SK-N-DZ (cell line): ENCODE measurements around the gene FNDC8.
"Not testable (repeated sequence)": the region's sequence is repeated elsewhere in the genome, so short reads cannot be mapped to it uniquely, and the experiment has no call there.

Experiments used
- DNase-seq: peaks from one replicate; pipeline ENCODE4 v3.0.0-alpha.2; 2015; ENCODE audit warnings: low spot score

Gene FNDC8

DNA sequence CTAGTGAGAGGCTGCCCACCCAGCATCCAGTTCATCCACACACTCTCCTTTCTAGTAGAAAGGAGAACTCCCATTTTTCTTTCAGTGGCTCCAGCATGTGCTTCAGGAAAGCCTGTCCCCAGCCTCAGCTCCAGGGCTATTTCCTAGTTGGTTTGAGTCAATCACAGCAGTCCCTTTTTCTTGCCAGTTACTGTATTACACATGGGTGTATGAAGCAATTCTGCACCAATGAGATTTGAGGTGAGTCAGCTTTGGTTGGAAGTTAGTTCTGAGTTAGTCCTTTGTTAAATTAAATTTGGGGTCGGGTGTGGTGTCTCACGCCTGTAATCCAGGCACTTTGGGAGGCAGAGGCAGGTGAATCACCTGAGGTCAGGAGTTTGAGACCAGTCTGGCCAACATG lies 26.5 kb upstream of the FNDC8 start:
- DNase-seq: no peak

DNA sequence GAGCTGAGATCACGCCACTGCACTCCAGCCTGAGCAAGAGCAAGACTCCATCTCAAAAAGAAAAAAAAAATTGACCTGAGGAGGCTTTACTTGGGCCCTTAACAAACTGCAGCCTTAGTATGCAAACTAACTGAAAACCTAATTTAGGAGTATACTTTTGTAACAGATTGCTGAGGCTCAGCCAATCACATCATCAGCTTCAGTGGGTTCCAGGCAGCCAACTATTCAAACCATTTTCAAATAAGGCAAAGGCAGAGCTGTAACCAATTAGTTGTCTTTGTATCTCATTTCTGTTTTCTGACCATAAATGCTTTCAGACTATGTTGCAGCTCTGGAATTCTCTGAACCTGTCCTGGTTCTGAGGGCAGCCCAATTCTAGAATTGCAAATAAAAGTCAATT lies 25.7 kb upstream of the FNDC8 start:
- no peak for DNase-seq

DNA sequence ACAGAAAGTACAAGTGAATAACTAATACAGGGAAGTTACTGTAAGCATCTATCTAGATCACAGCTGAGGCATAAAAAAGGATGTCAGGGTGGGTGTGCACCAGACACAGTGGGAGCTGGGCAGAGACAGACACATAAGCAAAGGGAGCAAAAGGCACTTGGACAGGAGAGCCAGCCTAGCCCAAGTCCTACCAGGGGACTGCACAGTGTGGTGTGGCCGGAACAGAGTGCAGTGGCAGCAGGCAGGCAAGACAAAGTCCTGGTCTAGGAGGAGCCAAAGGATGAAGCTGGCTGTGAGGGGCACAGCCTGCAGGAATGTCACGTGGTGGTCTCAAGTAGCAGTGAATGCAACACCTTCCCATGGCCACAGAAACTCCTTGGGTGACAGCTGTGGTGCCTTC lies 23.6 kb upstream of the FNDC8 start:
- no peak for DNase-seq

DNA sequence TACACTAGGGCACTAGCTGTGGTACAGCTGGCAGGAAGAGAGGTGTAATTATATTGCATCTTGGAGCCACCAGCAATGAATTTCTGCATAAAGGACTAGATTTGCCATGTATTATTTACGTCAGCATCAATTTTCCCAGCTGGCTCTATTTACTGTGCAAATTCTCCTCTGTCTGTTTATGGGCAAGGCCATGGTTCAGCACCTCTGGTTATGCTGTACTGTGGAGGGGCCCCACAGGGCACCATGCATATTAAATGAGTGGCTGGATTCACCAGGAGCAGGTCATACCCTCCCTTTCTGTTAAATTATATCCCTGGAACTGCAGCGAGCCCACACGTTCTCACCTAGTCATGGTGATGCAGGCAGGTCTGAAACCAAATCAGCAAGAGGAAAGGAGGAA lies 21.5 kb upstream of the FNDC8 start:
- no peak for DNase-seq

DNA sequence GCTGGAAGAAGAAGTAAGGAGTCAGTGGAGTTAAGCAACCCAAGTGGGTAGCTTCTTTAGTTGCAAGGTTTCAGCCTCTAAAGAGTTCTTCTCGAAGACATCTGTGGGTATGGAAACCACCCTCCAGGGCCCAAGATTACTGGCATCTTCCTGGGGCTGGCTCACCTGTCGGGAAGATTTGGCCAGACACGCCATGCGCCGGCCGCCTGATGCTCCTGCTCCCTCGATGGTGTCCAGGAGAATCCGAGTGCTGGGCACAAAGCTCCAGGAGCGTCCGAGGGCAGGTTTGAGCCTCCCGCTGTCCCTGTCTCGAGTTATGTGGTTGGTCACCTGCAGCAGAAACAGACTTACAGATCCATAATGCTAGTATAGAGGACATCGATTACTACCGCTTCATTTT lies 20.4 kb upstream of the FNDC8 start:
- DNase-seq: no peak

DNA sequence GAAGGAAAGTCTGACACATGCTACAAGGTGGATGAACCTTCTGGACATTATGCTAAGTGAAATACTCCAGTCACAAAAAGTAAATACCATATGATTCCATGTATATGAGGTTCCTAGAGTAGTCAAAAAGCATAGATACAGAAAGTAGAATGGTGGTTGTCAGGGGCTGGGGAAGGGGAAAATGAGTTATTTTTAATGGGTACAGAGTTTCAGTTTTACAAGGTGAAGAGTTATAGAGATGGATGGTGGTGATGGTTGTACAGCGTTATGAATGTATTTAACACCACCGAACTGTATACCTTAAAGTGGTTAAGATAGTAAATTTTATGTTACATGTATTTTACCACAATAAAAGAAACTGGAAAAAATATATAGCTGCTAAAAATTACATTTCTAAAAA lies 19.7 kb upstream of the FNDC8 start:
- no peak for DNase-seq

DNA sequence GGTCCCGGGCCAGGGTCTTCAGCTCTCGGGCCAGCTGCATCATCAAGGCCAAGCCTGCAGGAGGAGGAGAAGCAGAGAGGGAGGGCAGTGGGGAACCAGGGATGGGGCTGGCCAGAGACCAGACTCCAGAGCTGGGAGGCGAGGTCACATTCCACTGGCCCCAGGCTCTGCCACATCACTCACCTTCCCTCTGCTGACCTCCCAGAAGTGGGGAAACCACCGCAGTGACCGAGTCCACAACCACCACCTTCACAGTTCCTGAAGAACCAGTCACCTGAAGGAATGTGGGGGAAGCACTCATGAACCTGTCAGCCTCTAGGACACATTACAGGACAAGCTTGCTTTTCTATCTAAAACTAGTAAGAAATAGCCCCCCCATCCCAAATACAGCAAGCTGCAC lies 18.1 kb upstream of the FNDC8 start:
- no peak for DNase-seq

DNA sequence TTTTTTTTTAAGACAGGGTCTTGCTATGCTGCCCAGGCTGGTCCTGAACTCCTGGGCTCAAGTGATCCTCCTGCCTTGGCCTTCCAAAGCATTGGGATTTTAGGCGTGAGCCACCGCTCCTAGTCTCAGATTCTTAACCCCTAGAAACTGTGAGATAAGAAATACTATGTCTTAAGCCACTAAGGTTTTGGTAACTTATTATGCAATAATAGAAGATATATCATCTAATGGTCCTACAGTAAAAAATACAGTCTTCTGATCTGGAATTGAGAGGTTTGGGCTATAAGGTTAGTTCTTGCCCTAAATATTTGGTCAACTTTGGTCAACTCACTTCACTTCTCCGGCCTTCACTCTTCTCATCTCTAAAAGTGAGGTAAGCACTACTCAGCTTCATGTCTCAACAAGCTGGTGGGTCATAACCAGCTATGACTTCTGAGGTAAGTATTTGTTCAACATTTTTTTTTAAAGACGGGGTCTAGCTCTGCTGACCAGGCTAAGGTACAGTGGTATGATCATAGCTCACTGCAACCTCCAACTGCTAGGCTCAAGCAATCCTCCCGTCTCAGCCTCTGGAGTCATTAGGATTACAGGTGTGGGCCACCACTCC lies 16.5 kb upstream of the FNDC8 start:
- no peak for DNase-seq

DNA sequence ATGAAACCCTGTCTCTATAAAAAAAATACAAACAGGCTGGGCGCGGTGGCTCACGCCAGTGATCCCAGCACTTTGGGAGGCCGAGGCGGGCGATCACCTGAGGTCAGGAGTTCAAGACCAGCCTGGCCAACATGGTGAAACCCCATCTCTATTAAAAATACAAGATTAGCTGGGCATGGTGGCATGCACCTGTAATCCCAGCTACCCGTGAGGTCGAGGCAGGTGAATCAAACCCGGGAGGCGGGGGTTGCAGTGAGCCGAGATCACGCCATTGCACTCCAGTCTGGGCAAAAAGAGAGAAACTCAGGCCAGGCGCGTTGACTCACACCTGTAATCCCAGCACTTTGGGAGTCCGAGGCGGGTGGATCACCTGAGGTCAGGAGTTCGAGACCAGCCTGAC lies 10.6 kb upstream of the FNDC8 start:
- DNase-seq: not testable (repeated sequence)

DNA sequence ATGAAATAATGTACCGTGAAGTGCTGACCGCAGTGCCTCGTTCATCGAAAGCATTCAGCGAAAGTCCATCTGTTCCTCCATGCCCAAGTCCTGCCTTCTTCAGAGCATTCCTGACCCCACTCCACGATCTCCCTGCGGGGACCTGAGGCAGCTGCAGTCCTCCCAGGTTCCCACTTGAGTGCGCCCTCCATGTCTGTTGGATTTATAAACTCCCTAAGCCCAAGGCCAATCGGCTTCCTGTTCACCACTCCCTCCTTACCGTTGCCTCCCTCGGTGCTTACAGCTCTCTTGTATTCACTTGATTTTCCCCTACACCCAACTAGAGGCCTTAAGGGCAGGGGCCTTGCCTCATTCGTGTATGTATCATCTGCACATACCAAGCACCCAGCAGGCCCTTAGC lies 4.6 kb upstream of the FNDC8 start:
- no peak for DNase-seq

DNA sequence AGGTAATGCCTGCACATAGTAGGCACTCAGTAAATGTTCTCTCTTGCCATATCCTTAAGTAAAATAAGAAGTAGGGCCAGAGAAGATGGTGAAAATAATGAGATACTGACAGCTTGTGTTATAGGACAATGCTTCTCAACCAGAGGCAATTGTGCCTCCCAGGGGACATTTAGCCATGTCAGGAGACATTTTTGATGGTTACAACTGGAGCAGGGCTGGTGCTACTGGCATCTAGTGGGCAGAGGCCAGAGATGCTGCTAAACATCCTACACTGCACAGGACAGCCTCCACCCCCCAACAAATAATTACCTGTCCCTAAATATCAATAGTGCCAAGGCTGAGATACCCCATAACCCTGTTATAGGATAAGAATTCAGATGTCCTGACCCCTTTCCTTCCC lies 3.4 kb upstream of the FNDC8 start:
- no peak for DNase-seq

DNA sequence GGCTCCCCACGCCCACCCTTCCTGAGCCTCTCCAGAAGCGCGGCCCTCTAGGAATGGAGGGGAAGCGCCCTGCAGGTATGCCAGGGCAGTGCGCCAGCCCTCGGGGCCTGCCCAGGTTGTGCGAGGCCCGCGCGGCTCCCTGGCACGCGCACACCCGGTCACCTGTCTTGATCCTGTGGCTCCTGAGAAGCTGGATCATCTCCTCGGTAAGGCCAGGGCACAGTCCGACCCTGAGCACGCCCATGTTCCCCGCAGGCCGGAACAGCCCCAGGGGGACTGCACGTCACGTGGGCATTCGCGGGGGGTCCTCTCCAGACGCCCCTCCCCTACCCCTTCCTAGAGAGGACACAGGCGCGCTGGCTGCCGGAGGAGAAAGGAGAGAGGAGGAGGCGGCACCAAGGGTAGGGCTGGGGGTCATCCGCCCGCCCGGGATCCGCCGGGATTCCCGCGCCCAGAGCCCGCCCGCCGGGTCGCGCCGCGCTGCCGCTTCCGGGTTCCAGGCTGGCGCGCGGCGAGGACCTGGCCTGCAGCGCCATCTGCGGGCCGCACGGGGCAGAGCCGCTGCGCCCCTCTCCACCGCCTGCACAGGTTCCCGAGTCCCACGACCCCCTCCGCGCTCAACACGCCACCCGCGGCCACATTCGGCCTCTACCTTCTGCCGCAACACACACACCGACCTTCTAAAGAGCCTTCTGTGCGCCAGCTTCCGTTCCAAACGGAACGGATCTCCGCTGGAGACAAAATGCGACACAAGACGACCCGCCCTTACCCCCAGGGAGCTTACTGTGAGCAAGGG lies 1.8 kb upstream of the FNDC8 start, which contains the start of gene RAD51D:
Gene RAD51D (minus strand): TSS at position 491 of the 796 bp plus-strand sequence. CDS start 247 bp downstream, at position 244.
- peak; percentile 88 for DNase-seq

DNA sequence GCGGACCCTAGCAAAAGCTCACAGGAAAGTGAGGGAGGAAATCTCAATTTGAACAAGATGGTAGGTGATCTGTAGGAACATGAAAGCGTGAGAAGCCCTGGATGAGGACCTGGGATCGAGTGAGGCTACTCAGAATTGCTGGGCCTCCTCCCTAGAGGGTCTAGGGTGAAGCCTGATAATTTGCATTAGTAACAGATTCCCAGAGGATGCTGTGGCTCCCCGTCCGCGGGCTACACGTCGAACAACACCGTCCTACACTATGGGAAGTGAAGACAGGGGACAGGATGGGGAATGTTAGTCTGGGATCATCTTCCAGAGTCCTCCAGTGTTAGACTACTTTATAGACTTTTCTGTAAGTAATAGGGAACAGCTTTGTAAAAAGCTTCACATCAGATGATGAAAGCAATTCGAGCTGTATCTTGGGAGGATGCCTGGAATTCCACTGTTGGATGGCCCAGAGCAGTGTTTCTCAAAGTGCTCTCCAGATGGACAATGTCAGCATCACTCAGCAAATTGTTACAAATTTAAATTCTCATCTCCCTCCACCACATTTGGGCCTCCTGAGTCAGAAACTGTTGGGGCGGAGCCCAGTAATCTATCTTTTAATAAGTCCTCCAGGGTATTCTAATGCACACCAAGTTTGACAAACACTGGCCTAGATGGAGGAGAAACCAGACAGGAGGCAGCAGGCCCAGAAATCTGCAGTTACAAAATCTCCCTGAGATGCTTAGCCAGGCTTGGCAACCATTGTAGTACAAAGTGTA lies 6.5 kb downstream of the FNDC8 start:
- DNase-seq: no peak

DNA sequence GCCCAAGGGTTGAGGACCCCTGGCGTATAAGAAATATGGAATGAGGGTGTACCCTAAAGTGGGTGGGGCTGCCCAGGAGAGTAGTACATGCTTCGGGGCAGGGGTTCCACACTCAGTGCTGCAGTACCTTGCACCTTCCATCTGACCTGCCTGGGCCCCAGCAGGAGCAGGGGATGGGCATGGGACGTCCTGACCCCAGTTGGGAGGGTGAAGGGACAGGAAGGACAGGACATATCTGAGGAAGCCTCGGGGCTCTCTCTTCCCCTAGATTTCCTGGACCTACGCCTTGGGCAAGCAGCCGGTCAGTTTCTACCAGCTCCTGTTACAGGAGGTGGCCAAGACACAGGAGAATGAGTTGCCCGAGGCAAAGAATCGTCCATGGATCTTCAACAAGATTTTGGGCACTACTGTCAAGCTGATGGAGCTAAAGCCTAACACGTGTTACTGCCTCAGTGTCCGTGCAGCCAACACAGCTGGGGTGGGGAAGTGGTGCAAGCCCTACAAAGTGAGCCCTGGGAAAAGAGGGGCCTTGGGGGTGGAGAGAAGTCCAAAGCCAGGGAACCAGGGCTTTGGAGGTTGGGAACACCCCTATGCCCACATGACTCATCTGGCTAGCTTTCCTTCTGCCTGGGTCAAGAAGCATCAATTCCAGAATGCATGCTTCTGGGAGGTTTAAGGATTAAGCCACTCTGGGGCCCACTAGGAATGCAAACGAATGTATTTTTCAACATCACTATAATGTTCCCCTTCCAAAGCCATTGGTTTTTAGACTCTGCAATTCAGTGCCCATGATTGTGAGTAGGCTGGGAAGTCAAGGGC lies 7.9 kb downstream of the FNDC8 start:
- DNase-seq: no peak

DNA sequence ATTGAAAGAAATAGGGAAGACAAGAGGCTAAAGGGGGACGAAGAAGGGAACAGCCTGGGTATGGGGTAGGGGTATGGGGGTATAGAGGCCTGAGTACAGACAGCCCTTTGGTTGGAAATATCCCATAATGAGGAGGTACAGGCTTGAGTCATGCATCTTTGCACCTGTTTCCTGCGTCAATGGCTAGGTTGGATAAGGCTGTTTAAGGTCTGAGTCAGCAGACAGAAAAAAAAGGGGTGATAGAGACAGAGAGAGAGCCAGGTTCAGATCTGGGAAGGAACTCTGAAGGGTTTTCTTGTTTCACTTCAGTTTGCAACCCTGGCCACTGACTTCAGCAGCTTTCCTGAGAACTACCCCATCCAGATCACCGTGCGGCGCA lies 8.5 kb downstream of the FNDC8 start:
- no peak for DNase-seq

DNA sequence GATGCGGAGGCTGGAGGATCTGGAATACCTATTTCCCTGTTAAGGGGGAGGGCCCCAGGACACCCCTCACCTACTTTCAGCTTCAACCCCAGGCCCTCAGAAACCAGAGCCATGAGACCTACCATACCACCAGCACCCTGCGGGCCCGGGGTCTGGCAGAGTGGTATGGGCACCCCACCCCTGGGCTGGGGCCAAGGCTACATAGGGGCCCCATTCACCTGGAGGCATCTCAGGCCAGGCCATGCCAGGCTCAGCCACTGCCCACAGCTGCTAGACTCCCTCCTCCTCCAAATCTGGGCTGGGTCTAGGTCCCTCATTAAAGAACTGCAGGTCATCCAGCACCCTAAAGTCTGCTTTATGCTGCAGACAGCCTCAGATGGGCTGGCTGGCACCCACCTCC lies 9.0 kb downstream of the FNDC8 start:
- DNase-seq: no peak

DNA sequence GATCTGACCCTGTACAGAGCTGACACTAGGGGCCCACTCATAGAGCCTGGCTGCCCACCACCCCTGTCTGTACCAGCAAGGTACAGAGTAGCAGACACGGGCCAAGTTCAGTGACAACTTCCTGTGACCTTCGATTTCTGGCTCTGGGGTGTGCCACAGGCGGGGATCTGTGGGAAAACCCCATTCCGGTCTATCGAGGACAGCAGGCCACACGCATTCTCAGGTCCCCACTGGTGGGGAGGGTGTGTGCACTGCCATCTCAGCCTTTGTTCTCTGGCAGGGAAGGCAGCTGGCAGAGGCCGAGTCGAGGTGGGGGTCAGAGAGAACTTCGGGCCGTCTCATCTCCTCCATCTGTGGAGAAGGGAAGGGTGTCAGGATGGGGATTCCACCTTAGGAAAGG lies 10.7 kb downstream of the FNDC8 start:
- DNase-seq: no peak

DNA sequence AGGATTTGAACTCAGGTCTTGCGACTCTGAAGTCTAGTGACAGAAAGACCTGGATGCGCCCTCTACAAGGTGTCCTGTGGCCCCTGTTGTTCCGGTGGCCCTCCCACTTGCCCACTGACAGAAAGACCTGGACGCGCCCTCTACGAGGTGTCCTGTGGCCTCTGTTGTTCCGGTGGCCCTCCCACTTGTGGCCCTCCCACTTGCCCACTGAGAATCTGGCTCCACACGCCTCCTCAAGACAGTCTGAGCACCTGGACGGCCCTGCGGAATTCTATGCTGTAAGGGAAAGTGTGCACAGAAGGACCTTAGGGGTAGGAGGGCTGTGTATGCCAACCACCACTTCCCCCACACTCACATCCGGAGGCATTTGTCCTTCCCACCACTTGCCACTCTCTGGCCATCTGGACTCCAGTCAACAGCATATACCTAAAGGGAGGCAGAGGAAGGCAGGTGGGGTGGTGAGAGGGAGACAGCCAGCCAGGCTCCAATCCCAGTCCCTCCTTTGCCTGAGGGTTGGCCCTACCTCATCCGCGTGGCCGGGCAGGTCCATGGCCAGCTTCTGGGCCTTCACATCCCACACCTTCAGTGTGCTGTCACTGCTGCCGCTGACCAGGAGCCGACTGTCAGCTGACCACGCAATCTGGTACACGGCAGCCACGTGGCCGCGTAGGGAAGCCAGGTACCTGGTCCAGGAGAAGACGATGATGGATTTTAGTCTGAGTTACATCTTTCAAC lies 11.6 kb downstream of the FNDC8 start:
- DNase-seq: no peak

DNA sequence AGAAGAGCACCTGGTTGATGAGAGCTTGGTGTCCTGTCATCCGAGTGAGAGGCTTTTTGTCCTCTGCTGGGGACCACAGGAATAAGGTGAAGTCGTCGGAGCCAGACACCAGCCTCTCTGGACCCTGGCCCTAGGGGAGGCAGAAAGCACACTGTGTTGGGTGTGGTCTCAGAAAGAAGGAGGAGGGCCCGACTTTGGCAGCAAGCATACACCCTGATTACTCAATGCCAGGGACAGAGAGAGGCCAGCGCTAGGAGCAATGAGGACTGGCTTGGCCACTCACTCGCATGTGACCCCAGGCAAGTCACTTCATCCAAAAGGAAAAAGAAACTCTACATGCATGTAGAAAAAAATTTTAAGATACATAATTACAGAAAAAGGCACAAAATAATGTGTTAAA lies 13.9 kb downstream of the FNDC8 start:
- no peak for DNase-seq

DNA sequence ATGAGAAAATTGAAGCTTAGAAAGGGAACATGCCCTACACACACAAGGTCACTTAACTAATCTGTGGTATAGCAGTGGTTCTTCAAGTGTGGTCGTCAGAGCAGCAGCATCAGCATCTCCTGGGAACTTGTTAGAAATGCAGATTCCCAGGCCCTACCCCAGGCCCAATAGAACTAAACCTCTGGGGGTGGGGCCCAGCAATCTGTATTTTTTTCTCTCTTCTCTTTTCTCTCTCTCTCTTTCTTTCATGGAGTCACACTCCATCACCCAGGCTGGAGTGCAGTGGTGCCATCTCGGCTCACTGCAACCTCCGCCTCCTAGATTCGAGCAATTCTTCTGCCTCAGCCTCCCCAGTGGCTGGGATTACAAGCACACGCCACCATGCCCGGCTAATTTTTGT lies 16.8 kb downstream of the FNDC8 start:
- DNase-seq: no peak
